ENCODE results near the gene ENG.
A peak's percentile ranks its signal among the peaks of the same experiment; 100 is the strongest.

The ENG gene

DNA sequence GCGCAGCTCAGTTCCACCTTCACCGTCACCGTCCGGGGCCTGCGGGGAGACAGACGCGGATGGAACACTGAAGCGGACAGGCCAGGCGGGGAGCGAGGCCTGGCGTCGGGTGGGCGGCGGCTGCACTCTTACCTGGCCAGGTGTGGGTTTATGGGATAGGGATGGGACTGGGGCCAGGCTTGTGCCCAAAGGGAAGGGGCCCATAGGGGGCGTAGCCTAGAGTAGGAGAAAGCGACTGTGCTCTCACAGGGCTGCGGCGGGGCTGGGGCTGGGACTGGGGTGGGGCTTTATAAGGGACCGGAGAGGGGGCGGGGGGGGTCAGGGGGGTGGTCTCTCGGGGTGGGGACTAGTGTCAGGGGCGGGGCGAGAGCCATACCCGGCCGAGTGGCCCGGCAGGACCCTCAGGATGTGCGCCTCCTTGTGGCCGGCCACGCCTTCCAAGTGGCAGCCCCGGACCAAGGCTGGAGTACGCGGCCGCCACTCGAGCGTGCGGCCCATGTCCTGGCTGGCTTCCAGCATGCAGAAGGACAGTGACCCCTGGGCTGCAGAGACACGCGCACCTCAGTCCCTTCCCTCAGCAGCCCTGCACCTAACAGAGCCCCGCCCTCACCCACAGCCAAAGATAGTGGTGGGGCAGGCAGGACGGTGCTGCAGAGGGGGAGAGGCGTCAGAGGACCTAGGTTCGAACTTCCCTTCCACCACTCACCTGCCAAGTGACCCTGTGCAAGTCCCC lies 29.0 kb downstream of the ENG start:
- no peak overlapping the region for H3K27ac Mint-ChIP-seq
- no peak overlapping the region for H3K4me3 Mint-ChIP-seq
- no peaks in the 10 kb centered on the region for H3K27me3 Mint-ChIP-seq
- no peaks in the 10 kb centered on the region for H3K4me1 Mint-ChIP-seq (ENCODE audit: low read depth)
- no peaks in the 10 kb centered on the region for H3K36me3 Mint-ChIP-seq
- no peaks in the 10 kb centered on the region for H3K9me3 Mint-ChIP-seq (ENCODE audit: low read depth)

DNA sequence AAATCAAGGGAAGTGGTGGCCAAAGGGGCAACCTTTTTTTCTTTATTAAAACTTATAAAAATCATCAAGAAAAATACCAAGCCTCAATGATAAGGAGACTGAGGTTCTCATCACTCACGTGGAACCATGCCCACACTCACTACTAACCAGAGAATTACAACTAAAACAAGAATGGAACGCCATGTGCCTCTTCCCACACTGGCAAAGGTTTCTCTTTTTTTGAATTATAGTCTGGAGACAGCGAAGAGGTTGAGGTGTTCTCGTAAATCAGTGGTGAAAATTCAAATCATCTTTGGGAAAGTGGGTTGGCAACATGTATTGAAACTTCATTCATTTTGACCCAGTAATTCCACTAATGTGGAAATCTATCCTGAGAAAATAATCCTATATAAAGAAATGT lies 32.4 kb downstream of the ENG start:
- Mint-ChIP-seq H3K27ac (no peak overlapping the region), H3K36me3 (no peaks in the 10 kb centered on the region), H3K4me1 (ENCODE audit: low read depth) (no peaks in the 10 kb centered on the region), H3K4me3 (no peak overlapping the region), H3K9me3 (ENCODE audit: low read depth) (no peaks in the 10 kb centered on the region), H3K27me3 (no peaks in the 10 kb centered on the region)

DNA sequence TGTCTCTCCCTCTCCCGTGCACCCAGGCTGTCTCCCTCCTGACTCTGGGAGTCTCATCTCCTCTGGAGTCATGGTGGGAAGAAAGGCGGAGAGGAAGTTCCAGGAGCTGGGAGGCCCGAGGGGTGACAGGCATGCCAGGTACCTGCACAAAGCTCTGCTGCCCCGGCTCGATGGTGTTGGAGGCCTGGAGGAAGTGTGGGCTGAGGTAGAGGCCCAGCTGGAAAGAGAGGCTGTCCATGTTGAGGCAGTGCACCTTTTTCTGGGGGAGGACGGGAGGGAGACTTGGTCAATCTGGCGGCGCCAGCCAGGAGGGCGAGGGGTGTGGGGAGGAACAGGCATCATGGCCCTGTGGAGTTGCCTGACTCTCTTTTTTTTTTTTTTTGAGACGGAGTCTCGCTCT lies 35.9 kb downstream of the ENG start:
- Mint-ChIP-seq H3K9me3 (ENCODE audit: low read depth) (no peaks in the 10 kb centered on the region), H3K4me1 (ENCODE audit: low read depth) (no peaks in the 10 kb centered on the region), H3K36me3 (no peaks in the 10 kb centered on the region), H3K27me3 (no peaks in the 10 kb centered on the region), H3K4me3 (no peak overlapping the region), H3K27ac (no peak overlapping the region)

GRCh38 chr9:127817881-127818434 lies 36.5 kb downstream of the ENG start:
- Mint-ChIP-seq H3K4me1 (ENCODE audit: low read depth) (no peaks in the 10 kb centered on the region), H3K27ac (peak overlapping the region; percentile 34), H3K9me3 (ENCODE audit: low read depth) (no peaks in the 10 kb centered on the region), H3K4me3 (no peak overlapping the region), H3K36me3 (no peaks in the 10 kb centered on the region), H3K27me3 (no peaks in the 10 kb centered on the region)

DNA sequence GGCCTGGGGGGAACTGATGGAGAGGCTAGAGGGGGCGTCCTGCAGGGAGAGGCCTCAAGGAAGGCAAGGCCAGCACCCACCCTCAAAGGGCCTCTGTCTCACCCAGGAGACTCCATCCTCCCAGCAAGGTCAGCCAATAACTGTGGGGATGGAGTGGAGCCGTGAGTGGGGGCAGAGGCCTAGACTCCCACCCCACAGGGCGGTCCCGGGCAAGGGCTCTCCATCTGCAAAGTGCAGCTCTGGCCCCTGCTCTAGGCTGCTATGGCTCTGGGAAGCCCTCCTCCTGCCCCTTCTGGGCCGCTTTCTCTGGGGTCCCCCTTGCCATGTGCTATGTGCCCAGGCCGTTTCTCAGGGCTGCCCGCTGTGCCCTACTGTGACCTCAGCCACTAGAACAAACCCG lies 37.7 kb downstream of the ENG start:
- Mint-ChIP-seq H3K27me3 (no peaks in the 10 kb centered on the region), H3K4me3 (no peak overlapping the region), H3K36me3 (no peaks in the 10 kb centered on the region), H3K4me1 (ENCODE audit: low read depth) (no peaks in the 10 kb centered on the region), H3K9me3 (ENCODE audit: low read depth) (no peaks in the 10 kb centered on the region), H3K27ac (peak overlapping the region; percentile 64)

- Mint-ChIP-seq H3K4me1 (ENCODE audit: low read depth) (no peaks in the 10 kb centered on the region), H3K4me3 (no peak overlapping the region), H3K36me3 (no peaks in the 10 kb centered on the region), H3K9me3 (ENCODE audit: low read depth) (no peaks in the 10 kb centered on the region), H3K27me3 (no peaks in the 10 kb centered on the region), H3K27ac (no peak overlapping the region)
These were observed 38.1 kb downstream of the ENG start for GRCh38 chr9:127816362-127816725.

- H3K27ac Mint-ChIP-seq, result no peak overlapping the region
- H3K36me3 Mint-ChIP-seq, result no peaks in the 10 kb centered on the region
- no peaks in the 10 kb centered on the region for H3K4me1 Mint-ChIP-seq (ENCODE audit: low read depth)
- no peaks in the 10 kb centered on the region for H3K27me3 Mint-ChIP-seq
- no peak overlapping the region for H3K4me3 Mint-ChIP-seq
- no peaks in the 10 kb centered on the region for H3K9me3 Mint-ChIP-seq (ENCODE audit: low read depth)
These were observed 38.7 kb downstream of the ENG start for GRCh38 chr9:127815512-127816361.

GRCh38 chr9:127814619-127815511 lies 39.6 kb downstream of the ENG start:
- no peak overlapping the region for H3K27ac Mint-ChIP-seq
- no peaks in the 10 kb centered on the region for H3K27me3 Mint-ChIP-seq
- no peaks in the 10 kb centered on the region for H3K36me3 Mint-ChIP-seq
- no peaks in the 10 kb centered on the region for H3K9me3 Mint-ChIP-seq (ENCODE audit: low read depth)
- H3K4me1 Mint-ChIP-seq (ENCODE audit: low read depth), result no peaks in the 10 kb centered on the region
- H3K4me3 Mint-ChIP-seq, result no peak overlapping the region

GRCh38 chr9:127813686-127814226 lies 40.7 kb downstream of the ENG start:
- no peaks in the 10 kb centered on the region for H3K9me3 Mint-ChIP-seq (ENCODE audit: low read depth)
- H3K4me1 Mint-ChIP-seq (ENCODE audit: low read depth), result no peaks in the 10 kb centered on the region
- H3K4me3 Mint-ChIP-seq, result no peak overlapping the region
- no peaks in the 10 kb centered on the region for H3K27me3 Mint-ChIP-seq
- no peaks in the 10 kb centered on the region for H3K36me3 Mint-ChIP-seq
- H3K27ac Mint-ChIP-seq, result no peak overlapping the region

- H3K27me3 Mint-ChIP-seq, result no peaks in the 10 kb centered on the region
- no peak overlapping the region for H3K27ac Mint-ChIP-seq
- H3K4me3 Mint-ChIP-seq, result no peak overlapping the region
- no peaks in the 10 kb centered on the region for H3K36me3 Mint-ChIP-seq
- H3K9me3 Mint-ChIP-seq (ENCODE audit: low read depth), result no peaks in the 10 kb centered on the region
- H3K4me1 Mint-ChIP-seq (ENCODE audit: low read depth), result no peaks in the 10 kb centered on the region
These were observed 41.4 kb downstream of the ENG start for GRCh38 chr9:127812936-127813675.

DNA sequence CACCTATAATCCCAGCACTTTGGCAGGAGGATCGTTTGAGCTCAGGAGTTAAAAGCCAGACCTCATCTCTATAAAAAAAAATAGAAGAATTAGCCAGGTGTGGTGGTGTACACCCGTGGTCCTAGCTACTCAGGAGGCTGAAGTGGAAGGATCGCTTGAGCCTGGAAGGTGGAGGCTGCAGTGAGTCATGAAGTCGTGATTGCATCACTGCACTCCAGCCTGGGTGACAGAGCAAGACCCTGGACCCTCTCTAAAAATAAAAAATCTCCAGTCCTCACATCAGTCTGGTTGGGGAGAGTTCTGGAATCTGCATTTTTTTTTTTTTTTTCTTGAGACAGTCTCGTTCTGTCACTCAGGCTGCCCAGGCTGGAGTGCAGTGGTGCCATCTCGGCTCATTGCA lies 42.4 kb downstream of the ENG start:
- Mint-ChIP-seq H3K4me1 (ENCODE audit: low read depth) (no peaks in the 10 kb centered on the region), H3K4me3 (no peak overlapping the region), H3K27ac (no peak overlapping the region), H3K36me3 (no peaks in the 10 kb centered on the region), H3K9me3 (ENCODE audit: low read depth) (no peaks in the 10 kb centered on the region), H3K27me3 (no peaks in the 10 kb centered on the region)

DNA sequence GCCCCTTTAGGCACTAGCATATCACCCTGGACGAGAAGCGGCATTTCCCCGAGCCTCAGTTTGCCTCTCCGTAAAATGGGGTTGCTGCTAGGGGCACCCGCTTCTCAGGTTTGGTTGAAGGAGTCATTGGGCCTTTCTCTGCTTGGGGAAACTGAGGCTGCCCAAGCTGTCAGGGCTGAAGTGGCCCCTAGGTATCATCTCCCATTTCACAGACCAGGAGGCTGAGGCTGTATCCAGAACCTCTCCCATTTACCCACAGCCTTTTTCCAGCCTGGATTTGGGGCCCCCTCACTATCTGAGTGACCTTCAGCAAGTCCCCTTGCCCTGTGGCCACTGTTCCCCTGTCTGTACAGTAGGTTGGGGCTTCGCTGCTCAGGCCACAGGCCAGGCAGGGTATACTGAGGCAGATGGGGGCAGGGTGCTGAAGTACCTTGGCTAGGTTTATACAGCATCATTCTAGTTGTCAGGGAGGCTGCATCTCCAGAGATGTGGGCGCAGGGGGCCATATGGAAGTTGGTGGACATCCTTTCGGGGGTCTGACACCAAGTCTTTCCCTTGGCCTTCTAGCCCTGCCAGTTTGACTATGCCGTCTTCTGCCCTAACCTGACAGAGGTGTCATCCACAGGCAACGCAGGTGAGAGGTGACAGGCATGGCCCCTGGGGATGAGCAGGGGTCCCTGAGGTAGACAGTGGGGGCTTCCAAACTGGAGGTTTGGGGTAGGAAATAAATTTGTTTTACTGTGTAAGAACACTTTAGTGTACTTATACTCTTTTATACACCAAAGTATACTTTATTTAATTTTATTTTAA lies 43.9 kb downstream of the ENG start:
- Mint-ChIP-seq H3K36me3 (peaks cover 2% of the 10 kb centered on the region), H3K4me1 (ENCODE audit: low read depth) (peaks cover 4% of the 10 kb centered on the region), H3K9me3 (ENCODE audit: low read depth) (no peaks in the 10 kb centered on the region), H3K27me3 (no peaks in the 10 kb centered on the region), H3K27ac (no peak overlapping the region), H3K4me3 (no peak overlapping the region)

GRCh38 chr9:127809540-127810377 lies 44.7 kb downstream of the ENG start:
- H3K27me3 Mint-ChIP-seq, result no peaks in the 10 kb centered on the region
- H3K4me3 Mint-ChIP-seq, result no peak overlapping the region
- peaks cover 4% of the 10 kb centered on the region for H3K4me1 Mint-ChIP-seq (ENCODE audit: low read depth)
- peaks cover 2% of the 10 kb centered on the region for H3K36me3 Mint-ChIP-seq
- no peaks in the 10 kb centered on the region for H3K9me3 Mint-ChIP-seq (ENCODE audit: low read depth)
- no peak overlapping the region for H3K27ac Mint-ChIP-seq
